Hematopoietic multipotent progenitor cell treated with erythropoietin and hydrocortisone succinate and interleukin-3 and kit ligand, for 15 days (in vitro differentiated cells): Measurements from ENCODE around the gene MDFIC.

Source experiments
- DNase-seq: peaks from one replicate; pipeline ENCODE4 v3.0.0-alpha.2; 2015; ENCODE audit warnings: low spot score

The MDFIC gene

DNA sequence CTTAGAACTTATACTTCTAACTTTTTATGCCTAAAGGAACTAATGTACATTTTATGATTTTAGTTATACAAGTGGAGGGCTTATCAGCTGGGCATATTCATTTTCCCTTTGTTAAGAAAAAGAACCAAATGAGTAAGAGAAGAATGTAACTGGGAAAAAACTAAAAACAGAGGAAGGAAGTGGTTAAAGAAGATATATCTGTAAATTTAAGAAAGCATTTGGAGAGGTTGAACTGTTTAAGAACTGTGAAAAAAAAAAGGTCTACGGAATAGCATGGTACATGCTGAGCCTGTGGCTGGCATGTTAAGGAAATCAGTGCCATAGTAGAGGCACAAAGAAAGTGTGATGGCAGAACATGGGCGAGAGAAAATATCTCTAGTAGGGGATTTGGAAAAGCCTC, 6.2 kb downstream of the MDFIC start:
- DNase-seq = no peak

GRCh38 chr7:114929570-114929969, 7.7 kb downstream of the MDFIC start:
- DNase-seq = no peak

DNA sequence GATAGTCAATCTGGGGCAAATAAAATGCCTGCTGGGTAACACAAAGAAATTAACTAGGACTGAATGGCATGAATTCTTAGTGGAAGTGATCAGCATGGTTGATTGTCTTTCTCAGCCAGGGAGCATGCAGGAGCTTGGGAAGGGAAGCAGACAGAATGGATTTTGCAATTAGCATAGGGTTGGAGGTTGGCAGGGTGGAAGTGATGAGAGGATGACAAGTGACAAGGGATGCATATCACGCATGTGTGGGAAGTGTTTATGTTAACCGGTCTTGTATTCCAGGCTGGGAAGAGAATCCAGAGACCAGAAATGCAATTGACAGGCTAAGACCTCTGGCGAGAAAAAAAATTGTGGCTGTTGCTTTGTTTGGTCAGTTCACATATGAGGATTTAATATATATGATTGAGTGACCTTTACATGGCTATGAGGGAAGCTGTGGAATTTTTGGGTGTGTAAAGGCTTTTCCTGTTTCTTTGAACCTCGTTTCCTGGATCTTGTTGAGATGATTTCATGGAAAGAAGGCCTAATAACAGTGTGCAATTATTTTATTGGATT, 8.3 kb downstream of the MDFIC start:
- DNase-seq = no peak

DNA sequence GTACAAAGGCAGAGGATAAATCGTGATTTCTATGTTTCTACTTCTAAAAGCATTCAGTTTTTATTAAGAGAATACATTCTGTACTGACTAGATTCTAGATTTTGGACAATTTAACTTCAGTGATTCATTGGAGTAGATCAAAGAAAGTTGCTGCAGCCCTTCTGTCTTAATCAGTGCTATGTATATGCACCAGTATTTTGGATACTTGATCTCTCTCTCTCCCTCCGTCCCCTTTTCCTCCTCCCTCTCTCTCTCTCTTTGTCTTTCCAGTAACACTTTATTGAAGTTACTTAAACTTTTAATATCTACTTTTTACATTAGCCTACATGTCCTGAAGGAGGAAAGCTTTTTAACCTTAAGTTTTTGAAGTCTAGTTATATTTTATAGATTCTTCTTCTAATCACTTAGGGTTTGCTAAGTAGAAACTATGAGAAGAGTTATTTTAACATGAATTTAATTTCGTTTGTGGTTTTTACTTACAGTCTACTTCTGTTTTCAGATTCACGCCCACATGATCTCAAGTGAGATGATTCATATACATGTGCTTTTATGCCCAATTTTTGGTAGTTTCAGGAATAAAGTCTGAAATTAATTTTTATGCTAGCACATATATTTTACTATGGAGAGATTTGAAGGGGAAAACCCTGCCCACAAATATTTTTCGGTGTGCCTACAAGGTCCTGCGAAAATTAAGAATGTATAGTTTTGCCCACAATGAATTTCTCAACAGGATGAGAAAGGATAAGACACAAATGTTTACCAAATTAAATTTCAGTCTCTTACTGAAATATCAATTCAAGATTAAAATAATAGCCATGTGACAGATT, 9.1 kb downstream of the MDFIC start:
- DNase-seq = no peak

DNA sequence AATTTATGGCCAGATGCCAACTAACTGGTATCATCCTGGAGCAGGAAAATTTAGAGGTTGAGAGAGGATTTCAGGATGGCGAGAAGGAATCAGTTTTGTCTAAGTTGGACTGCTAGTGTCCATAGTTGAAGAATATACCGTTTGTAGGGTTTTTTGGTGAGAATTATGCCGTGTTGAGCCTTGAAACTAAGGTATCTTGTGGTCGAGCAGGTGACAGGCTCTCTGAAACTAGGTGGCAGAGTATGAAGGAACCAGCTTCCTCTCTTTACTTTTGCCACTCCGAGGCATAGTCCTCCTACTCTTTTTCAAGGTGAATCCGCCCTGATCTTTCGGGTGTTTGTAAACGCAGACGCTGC, 9.7 kb downstream of the MDFIC start:
- DNase-seq = no peak

DNA sequence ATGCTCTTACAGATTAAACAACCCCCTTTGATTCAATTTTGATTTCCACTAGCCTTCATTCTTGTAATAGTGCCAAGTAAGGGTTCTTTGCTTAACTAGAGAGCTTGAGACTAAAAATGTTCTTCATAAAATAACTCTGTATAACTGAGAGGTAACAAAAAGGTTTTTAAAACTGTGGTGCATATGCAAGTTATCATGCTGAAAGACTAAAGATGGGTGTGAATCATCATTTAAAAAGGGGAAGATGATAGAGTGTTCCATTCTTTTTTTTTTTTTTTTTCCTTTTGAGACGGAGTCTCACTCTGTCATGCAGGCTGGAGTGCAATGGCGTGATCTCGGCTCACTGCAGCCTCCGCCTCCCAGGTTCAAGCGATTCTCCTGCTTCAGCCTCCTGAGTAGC, 11.1 kb downstream of the MDFIC start:
- DNase-seq = no peak

DNA sequence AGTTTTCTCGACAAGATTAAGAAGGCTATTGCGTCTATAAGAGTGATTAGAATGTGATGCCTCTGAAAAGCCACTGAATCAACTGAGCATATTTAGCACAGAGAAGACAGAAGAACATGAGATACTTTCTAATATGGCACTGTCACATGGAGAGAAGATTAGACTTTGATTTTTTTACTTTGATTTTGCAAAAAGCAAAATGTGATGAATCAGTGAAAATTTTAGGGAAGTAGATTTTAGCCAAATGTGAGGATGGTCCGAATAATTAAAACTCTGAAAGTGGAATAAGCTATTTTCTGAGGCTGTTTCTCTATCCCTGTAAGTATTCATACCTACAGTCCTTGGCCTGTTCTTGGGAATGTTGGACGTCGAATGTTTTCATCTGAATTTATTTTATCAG, 11.8 kb downstream of the MDFIC start:
- DNase-seq = no peak

DNA sequence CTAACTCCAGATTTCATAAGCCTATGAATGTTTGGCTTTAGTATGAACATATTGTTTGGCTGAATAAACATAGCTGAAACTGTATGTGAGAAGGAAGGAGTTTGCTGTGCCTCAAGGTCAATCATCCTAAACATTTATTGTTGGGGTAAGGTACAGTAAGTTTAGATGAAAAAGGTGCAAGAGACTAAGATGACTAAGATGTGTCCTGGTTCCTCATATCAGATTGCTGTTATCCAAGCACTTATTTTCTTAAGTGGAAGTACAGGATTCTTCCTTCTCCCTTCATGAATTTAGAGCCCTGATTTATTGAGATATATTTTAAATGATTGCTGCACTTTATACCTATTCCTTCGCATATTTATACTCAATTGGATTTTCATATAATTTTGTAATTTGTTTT, 12.2 kb downstream of the MDFIC start:
- no peak for DNase-seq

GRCh38 chr7:114934713-114935112, 12.8 kb downstream of the MDFIC start:
- no peak for DNase-seq

GRCh38 chr7:114936471-114936870, 14.6 kb downstream of the MDFIC start:
- DNase-seq = no peak

DNA sequence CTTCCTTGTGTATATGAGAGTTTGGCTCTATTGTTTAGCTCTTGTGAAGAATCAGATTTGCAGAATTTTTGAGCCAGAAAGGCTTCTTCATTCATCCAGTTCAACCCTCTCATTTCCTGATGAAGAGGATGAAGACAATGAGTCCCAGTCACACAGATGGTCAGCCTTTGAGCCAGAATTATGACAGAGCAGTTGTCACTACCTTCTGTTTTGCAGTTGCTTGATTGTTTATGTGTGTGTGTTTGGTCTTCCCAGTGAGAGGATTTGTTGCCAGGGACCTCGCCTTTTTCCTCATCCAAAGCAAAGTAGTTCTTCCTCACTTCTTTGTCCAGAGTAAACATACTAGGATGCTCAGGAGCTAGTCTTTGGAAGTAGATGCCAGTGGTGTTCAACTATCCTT, 15.6 kb downstream of the MDFIC start:
- no peak for DNase-seq

- DNase-seq = no peak
These were observed 16.9 kb downstream of the MDFIC start for GRCh38 chr7:114938785-114939184.

DNA sequence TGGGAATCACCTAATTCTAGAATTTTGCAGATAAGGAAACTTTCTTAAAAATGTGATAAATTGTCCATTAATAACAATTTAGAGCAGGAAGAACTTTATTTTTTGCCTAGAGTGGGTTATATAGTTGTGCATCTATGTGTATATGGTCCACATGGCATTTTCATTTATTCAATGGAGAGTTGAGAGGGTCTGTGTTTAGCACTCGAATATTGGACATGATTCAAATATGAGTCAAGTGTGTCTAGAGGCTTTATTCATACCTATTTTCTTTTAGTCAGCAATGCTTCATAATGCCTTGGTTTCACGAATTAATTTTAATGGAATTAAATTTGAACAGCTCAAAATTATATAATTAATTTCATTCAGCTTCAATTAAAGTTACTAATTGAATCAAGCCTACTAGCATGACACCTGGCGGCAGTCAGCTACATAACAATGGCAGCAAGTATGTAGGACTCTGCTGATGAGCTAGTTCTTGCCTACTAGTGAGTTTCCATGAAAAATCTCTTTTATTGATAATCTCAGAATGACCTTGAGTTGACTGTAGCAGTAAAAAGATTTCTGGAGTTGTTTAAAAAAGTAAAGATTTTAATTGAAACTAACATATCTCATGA, 17.7 kb downstream of the MDFIC start:
- no peak for DNase-seq

DNA sequence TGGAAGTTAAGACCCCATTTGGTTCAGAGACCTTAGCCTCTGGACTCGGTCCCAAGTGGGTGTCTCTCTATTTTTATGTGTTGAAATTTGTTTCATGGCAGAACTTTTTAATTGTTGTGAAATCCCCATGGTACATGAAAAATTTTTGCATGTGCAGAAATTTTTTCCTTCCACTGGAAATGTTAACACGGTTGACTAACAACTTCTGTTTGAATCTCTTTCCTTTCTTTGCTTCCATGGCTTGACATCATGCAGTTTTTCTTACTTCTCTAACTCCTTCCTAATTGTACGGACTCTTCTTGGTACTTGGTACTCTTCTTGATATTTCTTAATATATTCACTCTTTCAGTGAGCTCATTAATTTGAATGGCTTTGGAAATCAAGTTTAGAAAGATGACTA, 18.3 kb downstream of the MDFIC start:
- no peak for DNase-seq

GRCh38 chr7:114941692-114942091, 19.8 kb downstream of the MDFIC start:
- no peak for DNase-seq

GRCh38 chr7:114942446-114943175, 20.7 kb downstream of the MDFIC start:
- DNase-seq = no peak

DNA sequence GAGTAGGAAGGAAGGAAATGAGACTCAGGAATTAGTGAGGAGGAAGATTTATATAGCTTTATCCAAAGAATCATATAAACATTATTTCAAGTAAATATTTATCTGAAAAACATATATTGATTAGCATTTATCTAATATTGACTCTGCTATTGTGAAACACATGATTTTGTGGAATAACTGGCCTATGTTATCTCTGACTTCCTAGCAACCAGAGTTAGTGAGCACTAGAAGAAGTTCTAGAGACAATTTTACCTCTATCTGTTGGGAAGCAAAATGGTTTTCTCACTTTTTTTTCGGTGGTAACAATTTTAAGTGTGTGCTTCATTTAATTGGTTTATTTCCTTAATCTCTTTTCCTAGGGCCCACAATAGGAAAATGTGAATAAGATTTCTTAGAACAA, 21.6 kb downstream of the MDFIC start:
- no peak for DNase-seq

DNA sequence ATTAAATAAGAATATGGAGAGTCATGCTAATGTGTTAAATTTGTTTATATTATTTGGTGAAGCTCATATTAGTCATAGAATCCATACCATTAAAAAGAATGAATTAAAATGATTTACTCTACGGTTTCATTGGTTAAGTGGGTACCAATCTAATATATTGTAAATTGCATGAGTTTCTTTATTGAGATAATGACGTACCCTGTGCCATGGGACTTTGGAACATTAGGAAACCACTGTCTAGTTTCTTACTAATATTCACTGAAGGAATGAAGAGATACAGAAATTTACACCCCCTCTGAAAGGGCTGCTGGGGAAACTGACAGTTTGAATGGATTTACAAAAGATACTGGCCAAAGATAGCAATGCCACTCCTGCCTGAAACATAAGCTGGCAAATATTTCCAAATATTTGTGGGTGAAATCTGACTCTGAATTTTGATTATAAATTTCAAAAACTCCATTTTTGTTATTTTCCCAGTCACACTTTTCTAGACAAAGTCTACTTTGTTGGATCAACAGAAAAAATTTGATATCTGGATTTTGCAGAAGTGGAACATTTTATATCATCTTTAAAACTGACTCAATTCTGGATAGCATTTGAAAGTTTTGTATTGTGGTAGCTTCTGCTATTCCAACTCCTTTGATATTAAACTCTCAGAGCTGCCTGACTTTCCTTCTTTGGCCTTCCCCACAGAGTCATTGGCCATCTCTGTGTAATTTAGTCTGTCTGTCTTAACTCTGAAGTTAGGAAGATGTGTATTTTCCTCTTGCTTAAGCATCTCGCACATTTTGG, 22.3 kb downstream of the MDFIC start:
- DNase-seq = no peak

DNA sequence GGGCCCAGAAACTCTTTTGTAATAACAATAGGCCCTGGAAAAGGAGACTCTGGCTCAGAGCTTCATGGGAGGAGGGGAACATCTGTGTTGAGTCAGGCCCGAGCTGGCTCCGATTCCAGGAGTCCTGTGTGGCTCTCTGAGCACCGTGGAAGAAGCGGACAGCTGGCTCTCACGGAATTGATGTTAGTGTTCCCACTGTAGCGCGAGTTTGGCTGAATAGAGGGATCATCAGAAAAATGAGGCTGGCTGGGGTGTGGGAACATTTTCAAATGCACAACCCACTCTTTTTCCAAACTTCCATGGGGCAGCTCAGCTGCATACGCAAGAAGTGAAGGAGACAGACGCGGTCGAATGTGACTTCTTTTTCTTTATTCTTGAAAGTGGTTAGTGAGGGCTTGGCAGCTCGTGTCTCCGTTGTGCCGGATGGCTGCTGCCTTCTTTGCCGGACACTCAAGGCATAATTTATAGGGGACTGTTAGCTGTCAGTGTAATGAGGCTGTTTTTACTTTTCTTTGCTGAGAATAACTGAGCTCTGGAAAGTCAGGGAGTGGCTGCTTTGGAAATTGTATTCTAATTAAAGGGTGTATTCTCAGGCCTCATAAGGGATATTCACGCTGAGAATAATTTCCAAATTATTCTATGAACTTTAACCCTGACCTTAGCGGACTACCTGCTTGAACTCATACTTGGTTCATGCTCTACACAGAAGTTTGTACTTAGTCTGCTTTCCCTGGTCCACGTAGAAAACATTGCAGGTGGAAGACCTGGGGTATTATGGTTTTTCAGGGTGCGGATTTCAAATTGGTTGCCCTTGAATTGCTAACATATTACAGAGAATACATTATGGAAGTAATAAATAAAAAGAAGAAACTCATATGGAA, 23.1 kb downstream of the MDFIC start:
- no peak for DNase-seq

GRCh38 chr7:114949231-114949630, 27.3 kb downstream of the MDFIC start:
- DNase-seq = no peak

- no peak for DNase-seq
These were observed 30.4 kb downstream of the MDFIC start for GRCh38 chr7:114952296-114952695.
